SU-DHL-6 (cell line): ENCODE measurements around the gene KRTAP3-1.

Experiments
- EZH2phosphoT487 ChIP-seq: fragments of 200-600 bp; sonication (generic), shearing (Covaris generic); conservative IDR thresholded peaks from 2 replicates; pipeline ENCODE4 v1.6.1; 2018; ENCODE audit warnings: mild to moderate bottlenecking, antibody characterized with exemption, low read length, moderate library complexity, mixed read lengths
- TF ChIP-seq, protein P1 (sequence below): fragments of 200-600 bp; sonication (generic); IDR thresholded peaks from one replicate; pipeline ENCODE4 v1.5.1; 2017; ENCODE audit warnings: antibody characterized with exemption, mild to moderate bottlenecking, low read length, moderate library complexity; ENCODE audit not compliant: insufficient read depth, poor library complexity, severe bottlenecking

DNA sequence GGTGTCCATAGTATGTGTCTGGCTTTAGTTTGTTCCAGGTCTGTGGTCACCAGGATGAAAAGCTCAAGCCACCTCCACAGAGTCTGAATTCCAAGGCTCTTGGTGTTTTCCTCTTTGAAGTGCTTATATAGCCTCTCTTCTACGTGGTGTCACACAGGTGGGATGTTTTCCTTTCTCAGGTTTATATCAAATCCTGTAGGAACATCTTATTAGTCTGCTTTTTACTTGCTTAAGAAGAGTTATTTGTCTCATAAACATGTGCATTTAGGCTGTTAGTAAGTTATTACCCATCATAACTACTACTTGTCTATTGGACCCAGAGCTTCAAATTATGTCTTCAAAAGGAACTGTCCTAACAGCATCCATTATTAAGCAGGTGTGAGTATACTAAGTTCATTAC, 42.1 kb downstream of the KRTAP3-1 start, which contains the start of gene KRT39:
- TF ChIP-seq, protein P1, sequence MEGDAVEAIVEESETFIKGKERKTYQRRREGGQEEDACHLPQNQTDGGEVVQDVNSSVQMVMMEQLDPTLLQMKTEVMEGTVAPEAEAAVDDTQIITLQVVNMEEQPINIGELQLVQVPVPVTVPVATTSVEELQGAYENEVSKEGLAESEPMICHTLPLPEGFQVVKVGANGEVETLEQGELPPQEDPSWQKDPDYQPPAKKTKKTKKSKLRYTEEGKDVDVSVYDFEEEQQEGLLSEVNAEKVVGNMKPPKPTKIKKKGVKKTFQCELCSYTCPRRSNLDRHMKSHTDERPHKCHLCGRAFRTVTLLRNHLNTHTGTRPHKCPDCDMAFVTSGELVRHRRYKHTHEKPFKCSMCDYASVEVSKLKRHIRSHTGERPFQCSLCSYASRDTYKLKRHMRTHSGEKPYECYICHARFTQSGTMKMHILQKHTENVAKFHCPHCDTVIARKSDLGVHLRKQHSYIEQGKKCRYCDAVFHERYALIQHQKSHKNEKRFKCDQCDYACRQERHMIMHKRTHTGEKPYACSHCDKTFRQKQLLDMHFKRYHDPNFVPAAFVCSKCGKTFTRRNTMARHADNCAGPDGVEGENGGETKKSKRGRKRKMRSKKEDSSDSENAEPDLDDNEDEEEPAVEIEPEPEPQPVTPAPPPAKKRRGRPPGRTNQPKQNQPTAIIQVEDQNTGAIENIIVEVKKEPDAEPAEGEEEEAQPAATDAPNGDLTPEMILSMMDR = no peak
- no peak for TF ChIP-seq EZH2phosphoT487
